ENCODE measurements around the gene KCNK18.

GRCh38 chr10:117255835-117256460, 58.7 kb downstream of the KCNK18 start:
- TF ChIP-seq CTCF (IDR thresholded peaks at IDR 0.05; ENCODE audit: low read length), result no peak
- no peak for TF ChIP-seq EZH2 (IDR thresholded peaks at IDR 0.05; ENCODE audit: borderline replicate concordance, low read length)
